GM18499 (cell line): ENCODE results near the gene MEGF6.

ENCODE experiments used
- ATAC-seq: cut with Tn5 transposase; IDR thresholded peaks from one replicate; pipeline ENCODE4 v1.9.1; 2021; ENCODE audit warnings: moderate number of reproducible peaks; ENCODE audit not compliant: insufficient read depth, unreplicated experiment

Gene MEGF6

GRCh38 chr1:3440711-3441409, 170.4 kb downstream of the MEGF6 start:
- no peak for ATAC-seq

GRCh38 chr1:3440300-3440681, 171.0 kb downstream of the MEGF6 start:
- ATAC-seq, result no peak
